HEK293T (cell line): Measurements from ENCODE around the gene IPO13.
A peak's percentile ranks its signal among the peaks of the same experiment; 100 is the strongest.

Source experiments
- CTCF ChIA-PET: fragments of 350-600 bp; formaldehyde crosslinking; extraction: SDS; loops from one replicate; lab custom pipeline; 2021; ENCODE audit warnings: antibody characterized with exemption, inconsistent platforms; lab: Yijun Ruan, JAX
- POLR2A ChIA-PET: fragments of 350-600 bp; formaldehyde crosslinking; extraction: SDS; loops from one replicate; lab custom pipeline; 2020; ENCODE audit warnings: antibody characterized with exemption, inconsistent platforms; lab: Yijun Ruan, JAX
- DNase-seq: peaks from one replicate; pipeline ENCODE4 v3.0.0; 2012; ENCODE audit warnings: mixed read lengths; ENCODE audit errors: extremely low spot score
- ARNT ChIP-seq: fragments of 450-650 bp; IDR thresholded peaks from 2 replicates; pipeline ENCODE4 v1.6.1; 2017; ENCODE audit warnings: mild to moderate bottlenecking
- BHLHE40 ChIP-seq: fragments of 450-650 bp; IDR thresholded peaks from 2 replicates; pipeline ENCODE4 v1.6.1; 2016; ENCODE audit warnings: mild to moderate bottlenecking, moderate library complexity, borderline replicate concordance
- CTBP1 ChIP-seq: fragments of 450-650 bp; IDR thresholded peaks from 2 replicates; pipeline ENCODE4 v1.6.1; 2016; ENCODE audit warnings: borderline replicate concordance
- ELF4 ChIP-seq: fragments of 450-650 bp; IDR thresholded peaks from 2 replicates; pipeline ENCODE4 v1.6.1; 2017; ENCODE audit warnings: antibody characterized with exemption
- FOXA1 ChIP-seq: fragments of 450-650 bp; IDR thresholded peaks from 2 replicates; pipeline ENCODE4 v1.6.1; 2016; ENCODE audit warnings: mild to moderate bottlenecking
- FOXK2 ChIP-seq: fragments of 450-650 bp; IDR thresholded peaks from 2 replicates; pipeline ENCODE4 v1.6.1; 2016; ENCODE audit warnings: mild to moderate bottlenecking
- FOXM1 ChIP-seq: fragments of 450-650 bp; IDR thresholded peaks from 2 replicates; pipeline ENCODE4 v1.6.1; 2017; ENCODE audit warnings: mild to moderate bottlenecking, borderline replicate concordance
- HDGF ChIP-seq: fragments of 450-650 bp; IDR thresholded peaks from 2 replicates; pipeline ENCODE4 v1.6.1; 2017; ENCODE audit warnings: antibody characterized with exemption, borderline replicate concordance
- L3MBTL2 ChIP-seq: fragments of 450-650 bp; conservative IDR thresholded peaks from 2 replicates; pipeline ENCODE4 v1.6.1; 2016; ENCODE audit warnings: mild to moderate bottlenecking
- LEF1 ChIP-seq: fragments of 450-650 bp; IDR thresholded peaks from 2 replicates; pipeline ENCODE4 v1.6.1; 2017; ENCODE audit warnings: mild to moderate bottlenecking, borderline replicate concordance
- NFRKB ChIP-seq: fragments of 450-650 bp; IDR thresholded peaks from 2 replicates; pipeline ENCODE4 v1.6.1; 2016; ENCODE audit warnings: mild to moderate bottlenecking, moderate library complexity
- SP1 ChIP-seq: fragments of 450-650 bp; IDR thresholded peaks from 2 replicates; pipeline ENCODE4 v1.6.1; 2017
- SUZ12 ChIP-seq: fragments of 450-650 bp; IDR thresholded peaks from 2 replicates; pipeline ENCODE4 v1.6.1; 2016; ENCODE audit warnings: mild to moderate bottlenecking
- TARDBP ChIP-seq: fragments of 450-650 bp; IDR thresholded peaks from 2 replicates; pipeline ENCODE4 v1.6.1; 2016
- ZNF384 ChIP-seq: fragments of 450-650 bp; IDR thresholded peaks from 2 replicates; pipeline ENCODE4 v1.6.1; 2016
- TF ChIP-seq, protein P1 (sequence below): fragments of 450-650 bp; IDR thresholded peaks from 2 replicates; pipeline ENCODE4 v1.6.1; 2016

The IPO13 gene

DNA sequence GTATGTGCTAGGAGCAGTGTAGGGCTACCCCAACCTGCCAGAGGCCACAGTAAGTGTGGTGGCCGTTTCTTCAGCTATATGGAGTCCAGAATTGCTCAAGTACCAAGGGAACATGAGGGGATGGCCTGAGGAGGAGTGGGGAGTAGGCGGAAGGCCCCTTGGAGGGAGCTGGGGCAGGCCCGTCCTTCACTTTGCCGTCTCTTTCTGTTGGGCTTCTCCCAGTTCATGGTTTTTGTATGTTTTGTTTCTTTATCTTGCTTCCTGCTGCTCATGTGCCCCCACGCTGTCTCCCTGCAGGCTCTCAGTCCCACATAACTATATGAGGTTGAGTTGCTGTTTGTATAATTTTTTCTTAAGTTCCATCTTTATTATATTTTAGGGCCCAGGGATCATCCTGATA is 17.1 kb downstream of the IPO13 start:
- CTCF ChIA-PET = no interaction called here
- POLR2A ChIA-PET = interaction anchor here (0.7 to 1.3 kb wide), 2 partner anchors 9 to 11 kb away, joined by 4 read pairs; no protein-coding TSS in a partner anchor
- no peak for TF ChIP-seq HDGF
- TF ChIP-seq SP1 = no peak
- no peak for TF ChIP-seq FOXA1
- DNase-seq = no peak

DNA sequence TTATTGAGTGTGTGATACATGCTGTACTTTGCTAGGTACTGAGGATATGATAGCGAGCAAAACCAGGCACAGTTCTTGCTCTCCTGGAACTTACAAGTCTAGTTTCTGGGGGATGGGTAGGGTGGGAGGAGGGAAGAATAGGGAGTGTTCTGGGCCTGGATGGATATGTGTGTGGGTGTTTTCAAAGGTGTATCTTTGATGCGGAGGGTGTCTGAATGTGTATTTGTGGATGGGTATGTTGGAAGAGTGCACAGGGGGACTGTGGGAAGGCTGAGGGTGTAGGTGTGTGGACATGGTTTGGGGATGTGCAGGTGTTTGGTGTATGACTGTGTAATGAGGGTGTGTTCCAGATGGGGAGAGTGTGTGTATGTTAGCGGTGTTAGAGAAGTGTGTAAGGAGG is 18.6 kb downstream of the IPO13 start:
- TF ChIP-seq L3MBTL2 (no peak), ZNF384 (no peak), LEF1 (no peak), ARNT (no peak), TARDBP (no peak), CTBP1 (no peak), NFRKB (no peak), ELF4 (no peak), BHLHE40 (no peak), SUZ12 (no peak), FOXK2 (no peak), SP1 (no peak), FOXA1 (no peak), FOXM1 (no peak), HDGF (no peak)
- TF ChIP-seq, protein P1, sequence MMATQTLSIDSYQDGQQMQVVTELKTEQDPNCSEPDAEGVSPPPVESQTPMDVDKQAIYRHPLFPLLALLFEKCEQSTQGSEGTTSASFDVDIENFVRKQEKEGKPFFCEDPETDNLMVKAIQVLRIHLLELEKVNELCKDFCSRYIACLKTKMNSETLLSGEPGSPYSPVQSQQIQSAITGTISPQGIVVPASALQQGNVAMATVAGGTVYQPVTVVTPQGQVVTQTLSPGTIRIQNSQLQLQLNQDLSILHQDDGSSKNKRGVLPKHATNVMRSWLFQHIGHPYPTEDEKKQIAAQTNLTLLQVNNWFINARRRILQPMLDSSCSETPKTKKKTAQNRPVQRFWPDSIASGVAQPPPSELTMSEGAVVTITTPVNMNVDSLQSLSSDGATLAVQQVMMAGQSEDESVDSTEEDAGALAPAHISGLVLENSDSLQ = no peak
- DNase-seq = no peak
- ChIA-PET POLR2A (interaction anchor here (1.3 kb wide), 1 partner anchor 9 kb away, joined by 5 read pairs; the partner anchor contains the start of gene ATP6V0B), CTCF (no interaction called here)

DNA sequence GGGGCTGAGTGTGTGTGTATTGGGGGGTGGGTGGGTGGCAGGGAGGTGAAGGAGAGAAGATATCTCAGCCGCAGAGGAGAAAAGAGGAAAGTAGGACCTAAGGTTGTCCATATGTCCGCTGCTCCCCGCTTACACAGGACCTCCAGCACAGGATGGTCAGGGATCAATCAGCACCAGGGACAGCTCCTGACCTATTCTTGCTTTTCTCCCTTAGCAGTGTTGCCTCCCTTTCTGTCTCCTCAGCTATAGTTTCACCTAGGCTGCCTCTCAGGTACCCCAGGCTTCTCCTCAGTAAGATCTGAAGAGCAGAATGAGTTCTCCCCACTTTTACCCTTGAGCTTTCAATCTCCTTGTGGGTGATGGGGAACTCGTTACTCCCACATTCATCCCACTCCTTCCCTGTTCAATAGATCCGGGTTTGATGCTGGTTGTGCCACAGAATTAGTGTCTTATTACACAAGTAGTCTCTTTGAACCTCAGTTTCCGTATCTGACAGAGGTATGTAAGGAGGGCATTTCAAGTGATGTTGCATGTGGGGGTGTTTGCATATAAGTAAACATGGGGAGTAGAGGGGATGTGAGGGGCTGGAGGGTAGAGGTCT is 21.7 kb downstream of the IPO13 start:
- CTCF ChIA-PET = interaction anchor here (0.5 kb wide), 1 partner anchor 79 kb away, joined by 3 read pairs; no protein-coding TSS in a partner anchor
- POLR2A ChIA-PET = no interaction called here
- no peak for TF ChIP-seq ZNF384
- TF ChIP-seq FOXA1 = no peak
- TF ChIP-seq TARDBP = no peak
- TF ChIP-seq BHLHE40 = no peak
- TF ChIP-seq ARNT = no peak
- TF ChIP-seq SP1 = no peak
- DNase-seq = no peak

DNA sequence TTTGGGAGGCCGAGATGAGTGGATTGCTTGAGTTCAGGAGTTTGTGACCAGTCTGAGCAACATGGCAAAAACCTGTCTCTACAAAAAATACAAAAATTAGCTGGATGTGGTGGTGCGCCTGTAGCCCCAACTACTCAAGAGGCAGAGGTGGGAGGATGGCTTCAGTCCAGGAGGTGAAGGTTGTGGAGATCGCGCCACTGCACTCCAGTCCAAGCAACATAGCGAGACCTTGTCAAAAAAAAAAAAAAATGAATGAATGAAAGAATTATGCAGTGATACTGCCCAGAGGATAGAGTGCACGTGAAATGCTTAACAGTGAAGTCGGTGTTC is 22.6 kb downstream of the IPO13 start:
- ChIA-PET CTCF (interaction anchor here (0.6 kb wide), 1 partner anchor 57 kb away, joined by 3 read pairs; no protein-coding TSS in a partner anchor), POLR2A (no interaction called here)
- TF ChIP-seq HDGF (no peak), LEF1 (no peak), FOXK2 (no peak), ARNT (no peak), ZNF384 (no peak), L3MBTL2 (no peak), TARDBP (no peak), BHLHE40 (no peak), FOXA1 (no peak), SUZ12 (no peak), FOXM1 (no peak), SP1 (no peak), ELF4 (no peak), CTBP1 (no peak), NFRKB (no peak)
- TF ChIP-seq, protein P1 = no peak
- no peak for DNase-seq

DNA sequence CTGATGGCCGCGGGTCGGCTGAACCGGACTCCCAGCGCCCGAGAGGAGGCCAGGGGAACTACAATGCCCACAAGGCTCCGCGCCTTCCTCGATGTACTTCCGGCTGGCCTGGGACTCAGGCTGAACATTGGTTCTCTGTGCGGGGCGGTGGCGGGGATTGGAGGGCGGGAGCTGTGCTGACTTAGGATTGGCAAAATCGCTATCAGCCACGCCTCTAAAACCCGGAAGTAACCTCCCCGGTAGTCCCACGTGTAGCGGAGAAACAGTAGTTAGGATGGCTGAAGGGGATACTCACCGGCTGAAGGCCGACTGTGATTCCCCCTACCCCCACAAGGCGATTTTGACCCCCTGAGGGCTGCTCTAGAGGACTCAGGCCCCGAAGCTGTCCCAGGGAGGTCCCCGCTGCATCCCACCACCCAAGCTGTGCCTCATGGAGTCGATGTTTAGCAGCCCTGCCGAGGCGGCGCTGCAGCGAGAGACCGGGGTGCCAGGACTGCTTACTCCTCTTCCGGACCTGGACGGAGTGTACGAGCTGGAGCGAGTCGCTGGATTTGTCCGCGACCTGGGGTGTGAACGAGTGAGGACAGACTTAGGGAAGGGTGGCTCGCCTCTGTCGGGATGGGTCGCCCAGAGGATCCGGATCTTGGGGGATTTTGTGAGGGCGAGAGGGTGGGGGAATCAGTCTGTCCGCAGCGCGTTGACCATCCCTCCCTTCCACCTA is 23.2 kb downstream of the IPO13 start, which contains the start of gene DPH2:
Gene DPH2 (plus strand): TSS at position 265 of the 721 bp plus-strand sequence. CDS start 166 bp downstream, at position 431.
- CTCF ChIA-PET = interaction anchor here (0.6 kb wide), 1 partner anchor 57 kb away, joined by 3 read pairs; no protein-coding TSS in a partner anchor
- POLR2A ChIA-PET = interaction anchor here (0.6 kb wide), 2 partner anchors 20 to 36 kb away, joined by 3 read pairs; no protein-coding TSS in a partner anchor
- peak; percentile 98 for DNase-seq
- TF ChIP-seq FOXM1 (no peak), ELF4 (peak; percentile 74), L3MBTL2 (peak; percentile 64)

DNA sequence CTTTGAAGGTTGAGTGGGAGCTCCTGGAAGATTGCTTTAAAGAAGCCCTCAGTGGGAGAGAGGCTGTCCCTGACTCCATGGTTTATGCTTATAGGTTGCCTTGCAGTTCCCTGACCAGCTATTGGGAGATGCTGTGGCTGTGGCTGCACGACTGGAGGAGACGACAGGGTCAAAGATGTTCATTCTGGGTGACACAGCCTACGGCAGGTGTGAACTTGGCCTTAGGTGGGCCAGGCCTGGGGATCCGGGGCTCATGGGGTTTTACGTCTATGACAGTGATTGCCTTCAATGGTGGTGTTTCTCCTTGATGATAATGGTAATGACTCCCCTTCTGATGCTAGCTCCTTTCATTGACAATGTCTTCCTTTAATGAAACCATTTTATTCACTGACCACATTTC is 23.8 kb downstream of the IPO13 start:
- TF ChIP-seq, protein P1 = no peak
- TF ChIP-seq LEF1 (no peak), ZNF384 (no peak), ELF4 (no peak), ARNT (no peak), CTBP1 (no peak), SUZ12 (no peak), FOXK2 (no peak), L3MBTL2 (no peak), HDGF (no peak), SP1 (no peak), FOXM1 (no peak)
- POLR2A ChIA-PET = interaction anchor here (0.6 kb wide), 1 partner anchor 35 kb away, joined by 3 read pairs; no protein-coding TSS in a partner anchor
- no peak for DNase-seq
- CTCF ChIA-PET = no interaction called here
